Glomerular visceral epithelial cell (primary cell): ENCODE results near the gene NPIPB13.
"Not testable (repeated sequence)": the region's sequence is repeated elsewhere in the genome, so short reads cannot be mapped to it uniquely, and the experiment has no call there.

ENCODE experiments used
- DNase-seq: peaks from one replicate; pipeline ENCODE4 v3.0.0-alpha.2; 2016; ENCODE audit errors: extremely low spot score

The NPIPB13 gene

DNA sequence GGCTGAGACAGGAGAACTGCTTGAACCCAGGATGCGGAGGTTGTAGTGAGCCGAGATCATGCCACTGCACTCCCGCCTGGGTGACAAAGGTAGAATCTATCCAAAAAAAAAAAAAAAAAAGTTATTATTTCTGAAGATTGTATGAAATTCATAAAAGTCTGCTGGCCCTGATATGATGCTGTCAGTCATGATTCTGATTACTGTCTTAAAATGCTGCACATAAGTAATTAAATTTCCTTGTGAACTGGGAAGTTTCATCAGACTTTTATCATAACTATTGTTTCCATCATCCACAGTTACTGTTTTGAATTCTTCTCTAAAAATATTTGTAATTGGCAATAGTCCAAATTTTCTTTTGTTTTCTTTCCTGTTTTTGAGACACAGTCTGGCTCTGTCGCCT lies at the start of gene NPIPB13:
Gene NPIPB13 (minus strand): TSS at position 101 of the 400 bp plus-strand sequence. CDS start 2,906 bp downstream, outside the sequence.
- not testable (repeated sequence) for DNase-seq

DNA sequence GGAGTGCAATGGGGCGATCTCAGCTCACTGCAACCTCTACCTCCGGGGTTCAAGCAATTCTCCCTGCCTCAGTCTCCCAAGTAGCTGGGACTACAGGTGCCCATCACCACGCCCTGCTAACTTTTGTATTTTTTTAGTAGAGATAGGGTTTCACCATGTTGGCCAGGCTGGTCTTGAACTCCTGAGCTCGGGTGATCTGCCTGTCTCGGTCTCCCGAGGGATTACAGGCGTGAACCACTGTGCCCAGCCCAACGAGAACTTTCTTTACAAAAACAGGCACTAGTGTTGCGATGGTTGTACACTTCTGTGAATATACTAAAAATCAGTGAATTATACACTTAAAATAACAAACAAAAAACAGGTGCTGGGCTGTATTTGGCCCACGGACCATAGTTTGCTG lies 34.1 kb upstream of the NPIPB13 start:
- not testable (repeated sequence) for DNase-seq

DNA sequence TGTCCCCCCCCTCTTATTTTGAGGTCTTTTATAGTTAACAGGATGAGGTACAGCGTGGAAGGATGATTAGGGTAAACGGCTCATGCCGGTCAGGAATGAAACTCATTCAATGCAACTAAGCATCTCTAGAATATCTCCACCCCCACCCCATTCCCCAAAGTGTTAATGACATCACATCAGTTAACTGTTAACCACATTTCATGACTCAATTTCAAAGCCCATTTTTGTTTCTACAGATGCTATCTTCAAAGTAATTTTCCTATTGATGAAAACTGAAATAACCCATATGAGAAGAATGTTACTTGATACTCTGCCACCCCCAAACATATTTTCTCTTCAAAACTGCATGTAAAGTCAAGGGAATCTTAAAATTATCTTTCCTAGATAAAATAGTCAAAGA lies 30.2 kb upstream of the NPIPB13 start:
- not testable (repeated sequence) for DNase-seq

DNA sequence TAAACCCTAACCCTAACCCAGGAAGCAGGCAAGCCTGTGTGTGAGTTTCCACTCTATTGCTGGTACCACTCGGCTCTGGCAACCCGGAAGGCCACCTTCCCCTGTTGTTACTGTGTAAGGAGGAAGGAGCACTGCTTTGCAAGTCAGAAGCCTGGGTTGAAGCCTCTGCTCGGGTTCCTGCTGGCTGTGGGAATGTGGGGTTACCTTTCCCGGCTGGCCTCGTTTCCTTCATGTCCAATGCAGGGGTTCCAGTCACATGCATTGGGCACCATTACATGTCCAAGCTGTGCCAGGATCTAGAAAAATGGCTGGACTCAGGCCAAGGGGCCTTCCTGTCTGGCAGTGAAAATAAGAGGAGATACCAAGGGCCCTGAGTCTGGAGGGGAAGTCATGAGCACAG lies 31.2 kb downstream of the NPIPB13 start:
- DNase-seq = not testable (repeated sequence)

DNA sequence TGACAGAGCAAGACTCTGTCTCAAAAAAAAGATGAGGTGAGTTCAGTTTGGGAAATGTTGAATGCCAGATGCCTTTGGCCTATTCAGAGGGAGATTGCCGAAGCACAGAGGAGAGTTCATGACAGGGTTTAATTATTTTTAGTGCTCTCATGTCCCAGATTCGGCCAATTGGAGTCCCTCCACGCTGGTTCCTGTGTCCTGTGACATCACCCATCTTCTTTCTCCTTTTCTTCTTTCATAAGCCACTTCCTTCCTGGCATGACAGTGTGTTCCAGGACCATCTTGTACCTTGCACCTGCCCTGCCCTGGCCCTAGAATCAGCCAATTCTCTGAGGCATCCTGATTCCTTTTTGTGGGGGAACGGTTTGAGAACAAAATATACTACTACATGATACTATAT lies 36.9 kb downstream of the NPIPB13 start:
- not testable (repeated sequence) for DNase-seq

DNA sequence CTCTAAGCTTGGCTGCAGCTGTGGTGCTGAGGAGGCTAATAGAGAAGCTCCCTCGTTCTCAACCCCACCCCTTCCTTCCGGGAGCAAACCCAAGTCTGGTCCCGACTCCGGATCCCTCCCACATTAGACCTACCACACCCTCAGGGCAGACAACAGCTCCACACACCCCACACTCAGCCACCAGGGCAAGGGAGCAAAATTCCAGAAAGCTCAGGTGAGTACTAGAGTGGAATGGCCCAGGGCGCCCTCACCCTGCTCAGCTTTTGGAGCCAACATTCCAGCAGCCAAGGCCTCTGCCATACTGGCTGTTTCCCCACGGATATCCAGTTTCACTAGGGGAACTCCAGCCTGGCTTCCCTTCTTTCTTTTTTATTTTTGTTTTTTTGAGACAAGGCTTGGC lies 39.2 kb downstream of the NPIPB13 start:
- DNase-seq = not testable (repeated sequence)

DNA sequence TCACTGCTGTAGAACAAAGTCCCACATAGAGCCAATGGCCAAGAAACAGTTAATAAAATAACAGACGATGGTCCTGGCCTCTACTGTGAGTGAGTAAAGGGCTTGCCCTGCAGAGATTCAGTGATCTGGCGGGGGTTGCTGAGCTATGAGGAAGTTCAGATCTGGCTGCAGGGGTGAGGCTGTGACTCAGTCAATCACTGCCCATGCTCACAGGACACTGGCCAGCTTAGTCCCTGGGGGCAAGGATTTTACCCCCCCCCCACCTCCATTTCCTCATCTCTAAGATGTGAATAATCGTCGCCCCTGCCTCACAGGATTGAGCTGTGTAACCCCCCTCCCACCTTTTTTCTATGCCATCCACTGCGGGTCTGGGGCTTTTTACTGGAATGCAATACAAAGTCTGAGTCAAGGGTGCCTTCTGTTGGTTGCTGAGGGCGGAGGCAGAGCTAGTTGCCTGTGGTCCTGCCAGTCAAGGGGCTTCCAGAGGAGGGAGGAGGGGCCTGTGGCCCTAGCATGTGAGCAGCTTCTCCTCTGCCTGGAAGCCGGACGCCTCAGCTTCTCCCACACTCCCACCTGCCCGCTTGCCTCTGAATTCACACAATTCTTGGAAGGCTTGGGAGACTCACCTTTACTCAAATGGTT lies 41.1 kb downstream of the NPIPB13 start:
- DNase-seq = not testable (repeated sequence)

DNA sequence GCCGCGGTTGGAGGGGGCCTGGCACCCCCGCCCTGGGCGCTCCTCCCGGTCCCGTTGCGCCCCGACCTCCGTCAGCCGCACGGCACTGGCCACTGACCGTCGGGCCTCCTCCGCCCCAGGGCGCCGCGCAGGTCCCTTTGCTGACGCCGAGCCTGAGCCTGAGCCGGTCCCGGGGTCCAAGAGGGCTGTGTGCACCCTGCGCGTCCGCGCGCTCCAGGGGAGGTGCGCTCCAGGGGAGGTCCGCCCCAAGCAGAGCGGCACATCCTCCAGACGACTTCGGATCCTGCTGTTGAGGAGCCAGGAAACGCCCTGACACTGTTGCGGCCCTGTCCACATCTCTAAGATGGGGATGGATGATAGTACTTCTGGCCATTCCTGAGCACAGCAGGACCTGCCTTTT lies 42.0 kb downstream of the NPIPB13 start:
- DNase-seq = not testable (repeated sequence)

DNA sequence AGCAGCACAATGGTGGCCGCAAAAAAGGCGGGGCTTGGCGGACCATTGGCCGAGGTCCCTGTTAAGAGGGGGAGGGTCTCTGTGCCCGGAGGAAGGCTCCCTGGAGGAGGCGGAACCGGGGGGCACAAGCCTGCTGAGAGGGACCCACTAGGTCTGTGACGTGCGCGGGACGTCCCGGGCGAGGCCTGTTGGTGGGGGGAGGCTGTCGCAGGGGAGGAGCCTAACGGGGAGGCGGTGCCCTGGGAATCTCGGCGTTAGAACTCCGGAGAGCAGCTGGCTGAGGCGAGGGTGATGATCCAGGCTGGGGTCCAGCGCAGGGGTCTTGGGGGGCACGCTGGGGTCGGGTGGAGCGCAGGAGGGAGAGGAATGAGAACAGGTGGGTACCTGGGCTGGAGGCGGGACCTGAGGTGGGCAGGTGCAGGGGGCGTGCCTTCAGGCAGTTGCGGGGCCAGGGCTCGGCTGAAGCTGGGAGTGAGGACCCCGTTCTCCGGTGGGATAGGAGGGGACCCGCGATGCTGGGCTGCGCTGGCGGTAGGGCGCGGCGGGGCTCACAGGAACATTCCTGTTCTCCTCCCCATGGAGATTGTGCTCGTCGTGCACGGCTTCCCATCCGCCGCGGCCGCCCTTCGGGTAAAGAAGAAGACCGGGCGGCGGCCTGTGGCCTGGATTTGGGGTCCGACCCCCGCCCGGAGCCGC lies 42.6 kb downstream of the NPIPB13 start:
- DNase-seq = not testable (repeated sequence)

DNA sequence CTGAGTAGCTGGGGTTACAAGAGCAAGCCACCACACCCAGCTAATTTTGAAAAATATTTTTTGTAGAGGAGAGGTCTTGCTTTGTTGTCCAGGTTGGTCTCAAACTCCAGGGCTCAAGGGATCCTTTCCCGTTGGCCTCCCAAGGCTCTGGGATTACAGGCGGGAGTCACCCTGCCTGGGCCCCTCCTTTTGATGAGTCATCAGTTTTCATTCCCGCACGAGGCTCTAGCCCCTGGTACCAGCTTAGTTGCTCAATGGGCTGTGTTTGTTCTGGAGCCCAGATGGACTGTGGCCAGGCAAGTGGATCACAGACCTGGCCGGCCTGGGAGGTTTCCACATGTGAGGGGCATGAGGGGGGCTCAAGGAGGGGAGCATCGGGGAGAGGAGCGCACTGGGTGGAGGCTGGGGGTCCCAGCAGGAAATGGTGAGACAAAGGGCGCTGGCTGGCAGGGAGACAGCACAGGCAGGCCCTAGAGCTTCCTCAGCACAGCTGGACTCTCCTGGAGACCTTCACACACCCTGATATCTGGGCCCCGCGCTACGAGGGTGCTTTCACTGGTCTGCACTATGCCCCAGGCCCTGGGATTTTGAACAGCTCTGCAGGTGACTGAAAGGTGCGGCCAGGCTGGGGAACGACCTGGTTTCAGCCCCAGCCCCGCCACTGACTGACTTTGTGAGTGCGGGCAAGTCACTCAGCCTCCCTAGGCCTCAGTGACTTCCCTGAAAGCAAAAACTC lies 48.5 kb downstream of the NPIPB13 start:
- not testable (repeated sequence) for DNase-seq

DNA sequence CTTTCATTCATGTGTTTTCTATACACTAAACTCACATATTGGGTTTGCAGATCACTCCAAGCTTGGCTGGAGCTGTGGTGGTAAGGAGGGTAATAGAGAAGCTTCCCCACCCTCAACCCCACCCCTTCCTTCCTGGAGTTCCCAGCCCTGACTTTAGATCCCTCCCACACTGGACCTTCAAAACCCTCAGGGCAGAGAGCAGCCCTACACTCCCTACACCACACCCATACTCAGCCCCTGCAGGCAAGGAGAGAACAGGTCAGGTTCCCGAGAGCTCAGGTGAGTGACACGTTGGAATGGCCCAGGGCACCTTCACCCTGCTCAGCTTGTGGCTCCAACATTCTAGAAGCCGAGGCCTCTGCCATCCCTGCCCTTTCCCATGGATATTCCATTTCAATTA lies 49.2 kb downstream of the NPIPB13 start, which contains the start of gene SULT1A3:
Gene SULT1A3 (plus strand): TSS at position 207 of the 400 bp plus-strand sequence. CDS start 1,474 bp downstream, outside the sequence.
- DNase-seq = not testable (repeated sequence)
